GM10266 (cell line): ENCODE measurements around the gene RAB7B.
A peak's percentile ranks its signal among the peaks of the same experiment; 100 is the strongest.

Experiments used
- DNase-seq: peaks from one replicate; pipeline ENCODE4 v3.0.0; 2012; ENCODE audit errors: extremely low spot score
- TF ChIP-seq, protein P1 (sequence below): IDR thresholded peaks from 2 replicates; pipeline ENCODE4 v1.5.1; 2012; ENCODE audit warnings: mild to moderate bottlenecking, low read depth; ENCODE audit not compliant: control insufficient read depth, insufficient read depth; ENCODE audit errors: missing control alignments

The RAB7B gene

DNA sequence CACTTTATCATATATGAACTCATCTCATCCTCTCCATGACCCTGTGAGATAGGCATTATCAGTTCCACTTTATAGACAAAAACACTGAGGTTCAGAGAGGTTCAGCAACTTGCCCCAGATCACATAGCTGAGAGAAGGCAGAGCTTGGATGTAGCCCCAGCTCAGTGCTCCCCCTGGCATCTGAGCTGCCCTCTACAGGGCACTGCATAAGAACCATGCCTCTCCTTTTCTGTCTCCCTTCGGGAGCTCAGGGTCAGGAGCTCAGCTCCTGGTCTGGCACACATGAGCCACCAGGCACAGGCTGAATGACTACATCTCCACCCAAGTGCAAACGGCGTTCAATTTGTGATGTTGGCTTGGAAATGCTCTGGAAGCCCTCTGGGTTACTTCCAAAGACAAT is 16.9 kb downstream of the RAB7B start:
- no peak for DNase-seq
- TF ChIP-seq, protein P1, sequence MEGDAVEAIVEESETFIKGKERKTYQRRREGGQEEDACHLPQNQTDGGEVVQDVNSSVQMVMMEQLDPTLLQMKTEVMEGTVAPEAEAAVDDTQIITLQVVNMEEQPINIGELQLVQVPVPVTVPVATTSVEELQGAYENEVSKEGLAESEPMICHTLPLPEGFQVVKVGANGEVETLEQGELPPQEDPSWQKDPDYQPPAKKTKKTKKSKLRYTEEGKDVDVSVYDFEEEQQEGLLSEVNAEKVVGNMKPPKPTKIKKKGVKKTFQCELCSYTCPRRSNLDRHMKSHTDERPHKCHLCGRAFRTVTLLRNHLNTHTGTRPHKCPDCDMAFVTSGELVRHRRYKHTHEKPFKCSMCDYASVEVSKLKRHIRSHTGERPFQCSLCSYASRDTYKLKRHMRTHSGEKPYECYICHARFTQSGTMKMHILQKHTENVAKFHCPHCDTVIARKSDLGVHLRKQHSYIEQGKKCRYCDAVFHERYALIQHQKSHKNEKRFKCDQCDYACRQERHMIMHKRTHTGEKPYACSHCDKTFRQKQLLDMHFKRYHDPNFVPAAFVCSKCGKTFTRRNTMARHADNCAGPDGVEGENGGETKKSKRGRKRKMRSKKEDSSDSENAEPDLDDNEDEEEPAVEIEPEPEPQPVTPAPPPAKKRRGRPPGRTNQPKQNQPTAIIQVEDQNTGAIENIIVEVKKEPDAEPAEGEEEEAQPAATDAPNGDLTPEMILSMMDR: no peak

DNA sequence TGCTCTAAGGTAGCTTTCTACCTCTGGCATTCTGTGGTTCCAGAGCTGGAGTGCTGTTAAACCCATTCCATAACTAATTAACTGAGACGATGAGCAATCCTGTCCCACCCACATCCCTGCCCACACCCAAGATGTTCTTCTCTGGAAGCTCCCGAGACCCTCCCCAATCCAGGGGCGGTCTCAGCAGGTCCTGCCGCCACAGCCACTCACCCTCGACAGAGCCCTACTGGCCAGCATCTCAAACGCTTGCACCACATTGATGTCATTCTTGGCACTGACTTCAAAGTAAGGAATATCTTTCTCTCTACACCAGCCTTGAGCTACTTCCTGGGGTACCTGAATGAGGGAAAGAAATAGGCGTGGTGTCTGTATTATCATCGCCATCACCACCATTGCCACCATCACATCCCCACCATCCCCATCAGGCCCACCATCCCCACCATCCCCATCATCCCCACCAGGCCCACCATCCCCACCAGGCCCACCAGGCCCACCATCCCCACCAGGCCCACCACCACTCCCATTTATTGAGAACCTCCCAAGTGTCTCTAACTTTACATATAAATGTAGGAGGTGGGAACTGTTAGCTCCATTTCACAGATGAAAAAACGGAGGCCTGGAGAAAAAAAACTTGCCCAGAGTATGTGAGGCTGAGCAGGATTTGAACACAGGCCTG is 17.7 kb downstream of the RAB7B start:
- TF ChIP-seq, protein P1: no peak
- no peak for DNase-seq

DNA sequence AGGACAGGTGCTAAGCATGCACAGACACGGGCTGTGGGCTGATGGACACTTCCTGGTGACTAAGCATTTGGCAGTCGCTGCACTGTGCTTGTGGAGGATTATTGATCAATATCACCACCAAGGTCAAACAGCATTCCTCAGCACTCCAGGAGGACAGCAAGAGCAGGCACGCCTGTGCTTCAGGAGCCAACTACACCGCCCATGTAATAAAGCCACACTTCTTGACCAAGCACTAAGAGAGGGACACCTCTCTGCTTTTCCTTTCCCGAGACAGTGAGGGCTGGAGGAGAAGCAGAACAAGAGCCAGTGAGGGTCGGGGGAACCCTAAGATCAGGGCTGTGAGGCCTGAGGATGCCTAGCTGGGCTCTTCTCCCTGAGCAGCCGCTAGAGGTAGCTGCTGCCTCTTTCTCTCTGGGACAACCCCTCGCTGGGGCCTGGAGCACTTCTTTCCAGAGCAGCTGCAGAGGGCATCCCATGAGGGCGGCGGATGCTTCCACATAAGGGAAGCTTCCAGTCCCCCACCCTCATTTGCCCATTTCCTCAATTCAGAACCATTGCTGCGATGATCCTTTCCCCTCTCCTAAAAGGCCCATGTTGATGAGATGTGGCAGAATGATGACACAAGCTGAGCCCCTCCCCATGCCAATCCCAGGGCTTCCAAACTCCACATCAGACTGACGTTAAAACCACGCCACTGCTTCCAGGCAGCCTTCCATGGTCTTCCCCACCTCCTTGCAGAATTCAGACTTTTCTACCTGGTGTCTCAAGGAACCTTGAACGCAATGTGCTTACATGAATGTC is 19.1 kb downstream of the RAB7B start:
- peak; percentile 74 for DNase-seq
- TF ChIP-seq, protein P1: peak; percentile 76

DNA sequence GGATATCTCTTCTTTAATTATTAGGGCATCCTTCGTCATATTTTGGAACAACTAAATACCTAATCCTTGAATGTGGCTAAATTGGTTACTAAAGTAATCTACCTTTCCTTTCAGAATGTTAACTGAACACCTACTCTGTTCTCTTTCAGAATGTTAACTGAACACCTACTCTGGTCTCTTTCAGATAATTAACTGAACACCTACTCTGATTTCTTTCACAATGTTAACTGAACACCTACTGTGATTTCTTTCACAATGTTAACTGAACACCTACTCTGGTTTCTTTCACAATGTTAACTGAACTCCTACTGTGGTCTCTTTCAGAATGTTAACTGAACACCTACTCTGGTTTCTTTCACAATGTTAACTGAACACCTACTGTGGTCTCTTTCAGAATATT is 21.9 kb downstream of the RAB7B start:
- TF ChIP-seq, protein P1: no peak
- no peak for DNase-seq

DNA sequence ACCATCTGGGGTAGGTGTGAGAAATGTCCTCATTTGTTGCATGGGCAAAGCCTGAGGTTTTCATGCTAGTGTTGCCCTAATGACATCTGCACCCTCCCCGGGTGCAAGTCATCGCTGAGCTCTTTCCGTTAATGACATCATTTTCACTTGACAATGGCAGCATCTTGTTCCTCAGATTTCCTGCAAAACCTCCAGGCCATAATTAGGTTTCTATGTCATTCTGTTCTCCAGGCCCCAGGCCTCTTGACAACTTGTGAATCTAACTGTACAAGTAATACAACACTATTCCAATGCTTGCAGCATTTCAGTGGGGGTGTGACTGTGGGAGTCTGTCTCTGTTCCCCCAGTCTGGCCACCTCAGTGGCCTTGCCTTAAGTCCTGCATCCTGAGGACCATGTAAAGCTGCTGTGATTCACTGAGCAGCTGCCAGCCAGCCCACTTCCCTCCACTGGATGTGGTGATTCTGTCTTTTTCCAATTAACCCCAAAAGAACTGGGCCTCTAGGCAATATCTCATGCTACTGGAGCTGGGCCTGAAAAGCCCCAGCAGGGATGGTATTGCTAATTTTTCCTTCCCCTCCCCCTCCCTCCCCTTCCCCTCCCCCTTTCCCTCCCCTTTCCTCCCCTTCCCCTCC is 22.8 kb downstream of the RAB7B start:
- TF ChIP-seq, protein P1: no peak
- no peak for DNase-seq

DNA sequence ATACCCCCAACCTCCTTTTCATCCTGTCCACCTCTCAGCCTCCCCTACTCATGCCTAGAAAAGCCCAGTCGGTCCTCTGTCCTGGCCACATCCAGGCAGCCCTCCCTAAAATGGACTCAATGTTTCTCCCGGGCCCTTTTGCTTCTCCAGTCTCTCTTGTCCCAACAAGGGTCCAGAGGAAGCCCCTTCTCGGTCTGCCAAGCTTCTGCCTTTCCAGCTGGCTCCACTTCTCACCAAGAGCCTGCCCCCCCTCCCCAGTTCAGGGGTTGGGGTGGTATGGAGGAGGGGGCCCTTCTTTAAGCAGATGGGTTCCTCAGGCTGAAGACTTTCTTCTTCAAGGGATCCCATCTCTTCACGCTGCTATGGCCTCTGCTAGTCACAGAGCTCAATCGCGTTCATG is 23.9 kb downstream of the RAB7B start:
- no peak for DNase-seq
- TF ChIP-seq, protein P1: no peak
